K562 (cell line): ENCODE data around the gene ATP6V0A1. TPM values are rescaled to one million over a fixed set of nuclear protein-coding genes. Genes with fewer than 3 reads are reported as not detected.
A peak's percentile ranks its signal among the peaks of the same experiment; 100 is the strongest.

Source experiments
- BCL6 ChIP-seq: fragments of 250-450 bp; sonication (Bioruptor Pico); IDR thresholded peaks from 2 replicates; pipeline ENCODE4 v1.4.0; 2020
- BRD4 ChIP-seq: fragments of 200-600 bp; sonication (generic); IDR thresholded peaks from 2 replicates; pipeline ENCODE4 v1.6.1; 2017; ENCODE audit warnings: inconsistent platforms
- CCAR2 ChIP-seq: fragments of 200-400 bp; formaldehyde crosslinking; IDR thresholded peaks from 2 replicates; pipeline ENCODE4 v1.6.1; 2017; ENCODE audit warnings: mild to moderate bottlenecking, low read depth, low read length
- CEBPG ChIP-seq, 3 experiments: fragments of 200-800 bp in 1 of 3; sonication (Bioruptor generic) in 1 of 3; sonication (generic) in 1 of 3; formaldehyde crosslinking in 1 of 3; IDR thresholded peaks in 2 of 3; conservative IDR thresholded peaks in 1 of 3; 2 replicates each; pipeline versions ENCODE4 v1.6.1 to v1.8.0; 2016 to 2022; ENCODE audit warnings: missing compliant biosample characterization in 2 of 3, missing genetic modification characterization in 2 of 3, mild to moderate bottlenecking in 1 of 3, missing genetic modification reagents in 1 of 3
- CHD2 ChIP-seq: IDR thresholded peaks from 2 replicates; pipeline ENCODE4 v1.6.1; 2011; ENCODE audit warnings: low read depth, low read length
- EP300 ChIP-seq: IDR thresholded peaks from 2 replicates; pipeline ENCODE4 v1.6.1; 2012; ENCODE audit warnings: low read length, improper control_type of control experiment
- FOXP1 ChIP-seq: sonication (generic); formaldehyde crosslinking; IDR thresholded peaks from 2 replicates; pipeline ENCODE4 v1.8.0; 2022; ENCODE audit warnings: mild to moderate bottlenecking, missing genetic modification reagents
- HCFC1 ChIP-seq: IDR thresholded peaks from 2 replicates; pipeline ENCODE4 v1.6.1; 2012; ENCODE audit warnings: low read depth, low read length, improper control_type of control experiment
- KLF16 ChIP-seq: IDR thresholded peaks from 2 replicates; pipeline ENCODE4 v1.6.1; 2016; ENCODE audit warnings: antibody characterized with exemption
- L3MBTL2 ChIP-seq: fragments of 450-650 bp; IDR thresholded peaks from 2 replicates; pipeline ENCODE4 v1.6.1; 2016; ENCODE audit warnings: mild to moderate bottlenecking, moderate library complexity
- NCOR1 ChIP-seq: fragments of 450-650 bp; IDR thresholded peaks from 2 replicates; pipeline ENCODE4 v1.6.1; 2016; ENCODE audit warnings: mild to moderate bottlenecking, moderate library complexity
- NELFE ChIP-seq: IDR thresholded peaks from 2 replicates; pipeline ENCODE4 v1.6.1; 2011; ENCODE audit warnings: mild to moderate bottlenecking; ENCODE audit not compliant: insufficient read depth, insufficient read length
- NFATC3 ChIP-seq: fragments of 450-650 bp; IDR thresholded peaks from 2 replicates; pipeline ENCODE4 v1.6.1; 2017; ENCODE audit warnings: mild to moderate bottlenecking
- NR1H2 ChIP-seq: sonication (generic); formaldehyde crosslinking; IDR thresholded peaks from 2 replicates; pipeline ENCODE4 v1.4.0; 2020; ENCODE audit warnings: mild to moderate bottlenecking, missing genetic modification reagents
- PHF8 ChIP-seq: fragments of 200-600 bp; sonication (generic); IDR thresholded peaks from 2 replicates; pipeline ENCODE4 v1.6.1; 2012; ENCODE audit warnings: mixed run types, mild to moderate bottlenecking, inconsistent platforms, low read length, moderate library complexity, borderline replicate concordance
- POLR2G ChIP-seq: fragments of 200-400 bp; formaldehyde crosslinking; IDR thresholded peaks from 2 replicates; pipeline ENCODE4 v1.6.1; 2017; ENCODE audit warnings: low read depth, mild to moderate bottlenecking, antibody characterized with exemption, low read length, moderate library complexity
- SAFB ChIP-seq: fragments of 200-400 bp; formaldehyde crosslinking; IDR thresholded peaks from 2 replicates; pipeline ENCODE4 v1.6.1; 2017; ENCODE audit warnings: low read depth, low read length, borderline replicate concordance
- TAF1 ChIP-seq: IDR thresholded peaks from 2 replicates; pipeline ENCODE4 v1.6.1; 2011; ENCODE audit warnings: mild to moderate bottlenecking, low read length, moderate library complexity; ENCODE audit not compliant: insufficient read depth, control insufficient read depth, severe bottlenecking; ENCODE audit errors: extremely low read depth
- ZFP1 ChIP-seq: fragments of 450-650 bp; formaldehyde crosslinking; IDR thresholded peaks from 2 replicates; pipeline ENCODE4 v1.4.0; 2020; ENCODE audit warnings: mild to moderate bottlenecking, mixed read lengths
- polyA plus RNA-seq, 8 experiments: library from polyadenylated mRNA; depleted of rRNA in 4 of 8; stranded (reverse) in 5 of 8; unstranded in 3 of 8; fragments of >200 nt; fragmentation: Nextera tagmentation in 2 of 8; fragmentation: Illumina TruSeq in 1 of 8; extraction: Ambion mirVana in 2 of 8; extraction: Trizol in 1 of 8; gene quantifications; 2 replicates each; pipeline versions ENCODE4 v1.2.1 to v1.2.3, GENCODE V29; 2011 to 2014; ENCODE audit warnings: inconsistent platforms in 1 of 8, missing spikeins in 1 of 8
- total RNA-seq, 7 experiments: library from RNA; depleted of rRNA in 6 of 7; stranded (reverse); fragments of >200 nt in 6 of 7; fragmentation: Illumina TruSeq in 2 of 7; extraction: Trizol in 2 of 7; gene quantifications; 2 replicates each; pipeline versions ENCODE4 v1.2.1 to v1.2.3, GENCODE V29; 2011 to 2021; ENCODE audit warnings: low replicate concordance in 1 of 7
- TF ChIP-seq, protein P1 (sequence below), 2 experiments: fragments of 200-800 bp in 1 of 2; sonication (Bioruptor generic) in 1 of 2; sonication (generic) in 1 of 2; formaldehyde crosslinking in 1 of 2; IDR thresholded peaks in 1 of 2; conservative IDR thresholded peaks in 1 of 2; 2 replicates each; pipeline versions ENCODE4 v1.5.0 to v1.6.1; 2016 to 2020; ENCODE audit warnings: missing compliant biosample characterization in 1 of 2, missing genetic modification characterization in 1 of 2, missing genetic modification reagents in 1 of 2
- TF ChIP-seq, protein P2 (sequence below): sonication (generic); formaldehyde crosslinking; IDR thresholded peaks from 2 replicates; pipeline ENCODE4 v1.8.1; 2023; ENCODE audit warnings: mild to moderate bottlenecking, missing genetic modification reagents
- TF ChIP-seq, protein P3 (sequence below): IDR thresholded peaks from 3 replicates; pipeline ENCODE4 v1.6.1; 2011; ENCODE audit warnings: borderline replicate concordance, mild to moderate bottlenecking, moderate library complexity; ENCODE audit not compliant: insufficient read length; ENCODE audit errors: extremely low read depth

Gene ATP6V0A1
- total and polyA plus RNA-seq, 9 of the 15 experiments (the other 6 are each of a cell fraction or from before 2014, with no cell fraction given) = 11.8 to 158 (median 75.5) TPM

DNA sequence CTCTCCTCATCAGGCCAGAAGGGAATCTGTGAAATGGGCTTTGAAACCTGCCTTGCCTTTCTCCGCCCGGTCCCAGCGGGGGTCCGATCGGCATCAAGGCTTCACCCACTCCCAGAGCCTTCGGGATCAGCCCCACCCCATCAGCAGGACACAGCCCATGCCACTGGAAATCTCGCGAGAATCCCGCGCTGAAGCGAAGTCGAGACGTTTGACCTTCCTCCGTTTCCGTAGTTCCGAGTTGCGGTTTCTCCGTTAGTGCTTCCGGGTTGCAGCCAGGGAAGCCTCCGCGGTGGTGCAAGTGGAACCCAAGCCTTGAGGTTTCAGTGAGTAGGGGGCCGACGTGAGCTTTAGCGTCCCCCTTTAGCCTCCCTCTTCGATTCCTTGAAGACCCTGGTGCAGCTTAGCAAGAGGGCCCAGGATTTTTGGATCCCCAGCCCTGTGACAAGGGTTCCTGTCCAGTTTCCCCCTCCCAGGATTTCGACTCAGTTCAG, 103.3 kb downstream of the ATP6V0A1 start, which contains the start of gene COASY (continued):
- TF ChIP-seq PHF8 = peak; percentile 57; the same call in 1 of the 2 replicates
- TF ChIP-seq, protein P1, sequence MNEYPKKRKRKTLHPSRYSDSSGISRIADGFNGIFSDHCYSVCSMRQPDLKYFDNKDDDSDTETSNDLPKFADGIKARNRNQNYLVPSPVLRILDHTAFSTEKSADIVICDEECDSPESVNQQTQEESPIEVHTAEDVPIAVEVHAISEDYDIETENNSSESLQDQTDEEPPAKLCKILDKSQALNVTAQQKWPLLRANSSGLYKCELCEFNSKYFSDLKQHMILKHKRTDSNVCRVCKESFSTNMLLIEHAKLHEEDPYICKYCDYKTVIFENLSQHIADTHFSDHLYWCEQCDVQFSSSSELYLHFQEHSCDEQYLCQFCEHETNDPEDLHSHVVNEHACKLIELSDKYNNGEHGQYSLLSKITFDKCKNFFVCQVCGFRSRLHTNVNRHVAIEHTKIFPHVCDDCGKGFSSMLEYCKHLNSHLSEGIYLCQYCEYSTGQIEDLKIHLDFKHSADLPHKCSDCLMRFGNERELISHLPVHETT (CRISPR knock-in tag; conservative IDR thresholded peaks at IDR 0.05 in 1 of 2, IDR thresholded peaks at IDR 0.05 in 1 of 2) = peak in 1 of 2 experiments; percentile 78; a peak in 2 of 4 replicates
- TF ChIP-seq FOXP1 (CRISPR knock-in tag) = no peak
- TF ChIP-seq NR1H2 = no peak
- peak; percentile 72; the same call in 1 of the 2 replicates for TF ChIP-seq EP300
- peak; percentile 64 for TF ChIP-seq POLR2G
- no peak for TF ChIP-seq NFATC3
- peak; percentile 90 for TF ChIP-seq TAF1
- TF ChIP-seq ZFP1 (CRISPR knock-in tag) = no peak
- no peak for TF ChIP-seq NELFE
- TF ChIP-seq SAFB = no peak
- peak; percentile 79 for TF ChIP-seq HCFC1
- TF ChIP-seq, protein P2, sequence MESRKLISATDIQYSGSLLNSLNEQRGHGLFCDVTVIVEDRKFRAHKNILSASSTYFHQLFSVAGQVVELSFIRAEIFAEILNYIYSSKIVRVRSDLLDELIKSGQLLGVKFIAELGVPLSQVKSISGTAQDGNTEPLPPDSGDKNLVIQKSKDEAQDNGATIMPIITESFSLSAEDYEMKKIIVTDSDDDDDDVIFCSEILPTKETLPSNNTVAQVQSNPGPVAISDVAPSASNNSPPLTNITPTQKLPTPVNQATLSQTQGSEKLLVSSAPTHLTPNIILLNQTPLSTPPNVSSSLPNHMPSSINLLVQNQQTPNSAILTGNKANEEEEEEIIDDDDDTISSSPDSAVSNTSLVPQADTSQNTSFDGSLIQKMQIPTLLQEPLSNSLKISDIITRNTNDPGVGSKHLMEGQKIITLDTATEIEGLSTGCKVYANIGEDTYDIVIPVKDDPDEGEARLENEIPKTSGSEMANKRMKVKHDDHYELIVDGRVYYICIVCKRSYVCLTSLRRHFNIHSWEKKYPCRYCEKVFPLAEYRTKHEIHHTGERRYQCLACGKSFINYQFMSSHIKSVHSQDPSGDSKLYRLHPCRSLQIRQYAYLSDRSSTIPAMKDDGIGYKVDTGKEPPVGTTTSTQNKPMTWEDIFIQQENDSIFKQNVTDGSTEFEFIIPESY (CRISPR knock-in tag) = peak; percentile 42
- no peak for TF ChIP-seq BRD4
- TF ChIP-seq KLF16 = peak; percentile 82
- TF ChIP-seq, protein P3, sequence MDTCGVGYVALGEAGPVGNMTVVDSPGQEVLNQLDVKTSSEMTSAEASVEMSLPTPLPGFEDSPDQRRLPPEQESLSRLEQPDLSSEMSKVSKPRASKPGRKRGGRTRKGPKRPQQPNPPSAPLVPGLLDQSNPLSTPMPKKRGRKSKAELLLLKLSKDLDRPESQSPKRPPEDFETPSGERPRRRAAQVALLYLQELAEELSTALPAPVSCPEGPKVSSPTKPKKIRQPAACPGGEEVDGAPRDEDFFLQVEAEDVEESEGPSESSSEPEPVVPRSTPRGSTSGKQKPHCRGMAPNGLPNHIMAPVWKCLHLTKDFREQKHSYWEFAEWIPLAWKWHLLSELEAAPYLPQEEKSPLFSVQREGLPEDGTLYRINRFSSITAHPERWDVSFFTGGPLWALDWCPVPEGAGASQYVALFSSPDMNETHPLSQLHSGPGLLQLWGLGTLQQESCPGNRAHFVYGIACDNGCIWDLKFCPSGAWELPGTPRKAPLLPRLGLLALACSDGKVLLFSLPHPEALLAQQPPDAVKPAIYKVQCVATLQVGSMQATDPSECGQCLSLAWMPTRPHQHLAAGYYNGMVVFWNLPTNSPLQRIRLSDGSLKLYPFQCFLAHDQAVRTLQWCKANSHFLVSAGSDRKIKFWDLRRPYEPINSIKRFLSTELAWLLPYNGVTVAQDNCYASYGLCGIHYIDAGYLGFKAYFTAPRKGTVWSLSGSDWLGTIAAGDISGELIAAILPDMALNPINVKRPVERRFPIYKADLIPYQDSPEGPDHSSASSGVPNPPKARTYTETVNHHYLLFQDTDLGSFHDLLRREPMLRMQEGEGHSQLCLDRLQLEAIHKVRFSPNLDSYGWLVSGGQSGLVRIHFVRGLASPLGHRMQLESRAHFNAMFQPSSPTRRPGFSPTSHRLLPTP = no peak
- TF ChIP-seq L3MBTL2 = peak; percentile 36
- no peak for TF ChIP-seq CEBPG (CRISPR knock-in tag; IDR thresholded peaks at IDR 0.05)
- no peak for TF ChIP-seq CEBPG (tag; conservative IDR thresholded peaks at IDR 0.05 in 1 of 2, IDR thresholded peaks at IDR 0.05 in 1 of 2)
- no peak for TF ChIP-seq CCAR2
- peak; percentile 100 for TF ChIP-seq CHD2
- TF ChIP-seq BCL6 = no peak
- peak; percentile 35; the same call in 1 of the 2 replicates for TF ChIP-seq NCOR1
